ENCODE data around the gene CACNG8.

DNA sequence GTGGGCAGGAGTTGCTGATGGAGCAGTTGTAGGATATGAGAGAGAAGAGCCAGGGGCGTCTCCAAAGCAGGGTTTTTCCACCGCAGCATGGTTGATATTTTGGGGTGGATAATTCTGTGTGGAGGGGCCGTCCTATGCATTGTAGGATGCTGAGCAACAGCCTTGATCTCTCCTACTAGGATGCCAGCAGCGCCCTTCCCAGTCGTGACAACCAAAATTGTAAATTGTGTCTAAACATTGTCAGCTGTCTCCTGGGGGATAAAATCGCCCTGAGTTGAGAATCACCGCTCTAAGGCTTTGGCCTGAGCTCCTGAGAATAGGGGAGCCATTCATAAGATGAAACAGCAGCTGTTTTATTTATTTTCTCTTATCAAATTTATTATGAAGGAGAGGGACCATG is 4.2 kb downstream of the CACNG8 start:
- TF ChIP-seq CTCF (IDR thresholded peaks at IDR 0.05 in 4 of 5, conservative IDR thresholded peaks at IDR 0.05 in 1 of 5) = no peak
- no peak for TF ChIP-seq POLR2A (IDR thresholded peaks at IDR 0.05)

Data from gastrocnemius medialis (tissue), 4 donors.